ENCODE results near the gene PTMS.

DNA sequence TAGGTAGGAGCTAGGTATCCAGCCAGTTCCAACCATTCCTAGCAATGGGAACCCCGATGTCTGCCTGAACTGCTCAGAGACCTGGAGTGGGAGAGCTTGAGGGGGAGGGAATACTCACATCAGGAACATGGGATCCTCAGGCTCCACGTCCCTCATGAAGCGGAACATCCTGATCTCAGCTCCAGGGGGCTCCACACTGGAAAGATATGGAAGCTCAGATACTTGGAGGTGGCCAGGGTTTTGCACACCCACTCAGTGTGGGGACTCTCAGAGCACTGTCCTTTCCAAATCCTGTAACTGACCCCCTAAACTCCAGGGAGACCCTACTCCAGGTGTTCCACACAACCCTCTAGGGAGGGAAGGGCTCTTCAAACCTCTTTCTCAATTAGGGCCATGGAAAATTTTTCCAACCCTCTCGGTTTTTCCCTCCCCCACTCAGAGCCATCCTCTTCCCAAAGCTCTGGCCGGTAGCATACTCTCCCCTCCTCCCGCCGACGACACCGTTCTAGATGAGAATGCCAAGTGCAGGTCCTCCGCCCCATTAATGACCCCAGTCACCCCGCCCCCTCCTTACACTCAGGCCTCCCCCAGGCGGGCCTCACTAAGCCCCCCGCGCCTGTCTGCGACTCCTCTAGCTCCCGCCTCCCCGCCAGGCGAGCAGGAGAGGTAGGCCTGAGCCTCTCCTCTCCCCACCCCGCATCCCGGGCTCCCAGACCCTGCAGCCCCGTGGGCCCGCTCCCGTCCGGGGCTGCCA, 13.8 kb upstream of the PTMS start:
- TF ChIP-seq, protein P1, sequence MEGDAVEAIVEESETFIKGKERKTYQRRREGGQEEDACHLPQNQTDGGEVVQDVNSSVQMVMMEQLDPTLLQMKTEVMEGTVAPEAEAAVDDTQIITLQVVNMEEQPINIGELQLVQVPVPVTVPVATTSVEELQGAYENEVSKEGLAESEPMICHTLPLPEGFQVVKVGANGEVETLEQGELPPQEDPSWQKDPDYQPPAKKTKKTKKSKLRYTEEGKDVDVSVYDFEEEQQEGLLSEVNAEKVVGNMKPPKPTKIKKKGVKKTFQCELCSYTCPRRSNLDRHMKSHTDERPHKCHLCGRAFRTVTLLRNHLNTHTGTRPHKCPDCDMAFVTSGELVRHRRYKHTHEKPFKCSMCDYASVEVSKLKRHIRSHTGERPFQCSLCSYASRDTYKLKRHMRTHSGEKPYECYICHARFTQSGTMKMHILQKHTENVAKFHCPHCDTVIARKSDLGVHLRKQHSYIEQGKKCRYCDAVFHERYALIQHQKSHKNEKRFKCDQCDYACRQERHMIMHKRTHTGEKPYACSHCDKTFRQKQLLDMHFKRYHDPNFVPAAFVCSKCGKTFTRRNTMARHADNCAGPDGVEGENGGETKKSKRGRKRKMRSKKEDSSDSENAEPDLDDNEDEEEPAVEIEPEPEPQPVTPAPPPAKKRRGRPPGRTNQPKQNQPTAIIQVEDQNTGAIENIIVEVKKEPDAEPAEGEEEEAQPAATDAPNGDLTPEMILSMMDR (conservative IDR thresholded peaks at IDR 0.05; ENCODE audit: low read length), result 0 out of 2 replicates have a peak, but pooled peaks have one; percentile 25
- no peak for TF ChIP-seq EZH2phosphoT487 (IDR thresholded peaks at IDR 0.05; ENCODE audit: borderline replicate concordance, low read depth, low read length)
